B cell (primary cell): Measurements from ENCODE around the gene LIF. TPM values are rescaled to one million over a fixed set of nuclear protein-coding genes. Genes with fewer than 3 reads are reported as not detected.

Experiments
- ATAC-seq: fragments of 200-7000 bp; cut with Tn5 transposase; one replicate; pipeline ENCODE4 v1.10.0; 2021; ENCODE audit warnings: low read depth, mild to moderate bottlenecking, moderate number of reproducible peaks, moderate library complexity
- CTCF ChIA-PET: fragments of 350-600 bp; sonication (Branson Sonifier 250); formaldehyde crosslinking; loops from one replicate; lab custom pipeline; 2021; ENCODE audit warnings: antibody characterized with exemption, inconsistent platforms; lab: Charles Lee
- POLR2A ChIA-PET: fragments of 350-600 bp; sonication (Branson Sonifier 250); formaldehyde crosslinking; loops from one replicate; lab custom pipeline; 2021; ENCODE audit warnings: antibody characterized with exemption; lab: Charles Lee
- DNase-seq: peaks from one replicate; pipeline ENCODE4 v3.0.0; 2013
- H2AFZ ChIP-seq: 2 replicates; pipeline ENCODE4 v1.6.1; 2012; ENCODE audit warnings: mild to moderate bottlenecking, low read depth, low read length; ENCODE audit not compliant: insufficient read depth, poor library complexity, severe bottlenecking
- H3K27ac ChIP-seq, 2 donors: 1 replicate in 1 of 2; 2 replicates in 1 of 2; pipeline ENCODE4 v1.5.1; 2012 to 2013; ENCODE audit warnings: low read length in 2 of 2, mild to moderate bottlenecking in 2 of 2, moderate library complexity in 1 of 2
- H3K27me3 ChIP-seq, 4 experiments: fragments of 200-600 bp in 1 of 4; sonication (generic) in 1 of 4; replicated peaks in 1 of 4; 1 replicate in 2 of 4; 2 replicates in 2 of 4; pipeline versions ENCODE4 v1.6.1 to v1.7.0; 2013 to 2016; ENCODE audit warnings: low read length in 3 of 4, mild to moderate bottlenecking in 2 of 4, mixed read lengths in 1 of 4, moderate library complexity in 1 of 4; ENCODE audit not compliant: insufficient read depth in 4 of 4, control insufficient read depth in 3 of 4; ENCODE audit errors: control extremely low read depth in 1 of 4
- H3K36me3 ChIP-seq, 2 experiments: replicated peaks in 1 of 2; 1 replicate in 1 of 2; 2 replicates in 1 of 2; pipeline versions ENCODE4 v1.6.1 to v1.7.1; 2013; ENCODE audit warnings: low read length in 1 of 2; ENCODE audit not compliant: insufficient read depth in 2 of 2, control insufficient read depth in 1 of 2; ENCODE audit errors: control extremely low read depth in 1 of 2, extremely low read depth in 1 of 2
- H3K4me1 ChIP-seq, 2 donors: fragments of 200-600 bp in 1 of 2; sonication (generic) in 1 of 2; 1 replicate in 1 of 2; 2 replicates in 1 of 2; pipeline versions ENCODE4 v1.5.1 to v1.6.1; 2013 to 2017; ENCODE audit warnings: low read length in 2 of 2; ENCODE audit not compliant: control insufficient read depth in 2 of 2, insufficient read depth in 2 of 2
- H3K4me2 ChIP-seq: replicated peaks from 2 replicates; pipeline ENCODE3; 2012; ENCODE audit warnings: mild to moderate bottlenecking, low read depth, low read length; ENCODE audit not compliant: poor library complexity, severe bottlenecking
- H3K4me3 ChIP-seq, 5 experiments: fragments of 200-600 bp in 1 of 5; sonication (generic) in 1 of 5; 1 replicate in 3 of 5; 2 replicates in 2 of 5; pipeline versions ENCODE4 v1.5.1 to v1.7.0; 2011 to 2016; ENCODE audit warnings: low read length in 4 of 5, mild to moderate bottlenecking in 4 of 5, low read depth in 2 of 5, control low read depth in 1 of 5, moderate library complexity in 1 of 5; ENCODE audit not compliant: insufficient read depth in 1 of 5; ENCODE audit errors: control extremely low read depth in 1 of 5, extremely low read depth in 1 of 5
- H3K79me2 ChIP-seq: fragments of 200-600 bp; sonication (generic); one replicate; pipeline ENCODE4 v1.6.0; 2016; ENCODE audit warnings: low read length; ENCODE audit not compliant: control insufficient read depth, insufficient read depth
- H3K9ac ChIP-seq: fragments of 200-600 bp; sonication (generic); 2 replicates; pipeline ENCODE4 v1.6.1; 2017; ENCODE audit warnings: mild to moderate bottlenecking, low read length, moderate library complexity
- H3K9me3 ChIP-seq, 3 donors: one replicate each; pipeline versions ENCODE4 v1.6.1 to v1.7.1; 2013; ENCODE audit warnings: low read length in 2 of 3; ENCODE audit not compliant: control insufficient read depth in 2 of 3, insufficient read depth in 1 of 3; ENCODE audit errors: control extremely low read depth in 1 of 3
- H4K20me1 ChIP-seq: 2 replicates; pipeline ENCODE4 v1.6.0; 2012; ENCODE audit warnings: mild to moderate bottlenecking, low read length; ENCODE audit not compliant: insufficient read depth, control insufficient read depth, poor library complexity, severe bottlenecking
- H3K27ac Mint-ChIP-seq: one replicate; pipeline ENCODE4 v1.8.0; 2021; ENCODE audit warnings: mixed read lengths
- H3K27me3 Mint-ChIP-seq: one replicate; pipeline ENCODE4 v1.8.0; 2021; ENCODE audit warnings: mixed read lengths
- H3K4me1 Mint-ChIP-seq: one replicate; pipeline ENCODE4 v1.8.0; 2021; ENCODE audit warnings: mixed read lengths
- H3K4me3 Mint-ChIP-seq: one replicate; pipeline ENCODE4 v1.8.0; 2021; ENCODE audit warnings: mixed read lengths
- H3K9me3 Mint-ChIP-seq: one replicate; pipeline ENCODE4 v1.8.0; 2022; ENCODE audit warnings: mixed read lengths; ENCODE audit not compliant: insufficient read depth
- EZH2 ChIP-seq: IDR thresholded peaks from 2 replicates; pipeline ENCODE4 v1.6.1; 2012; ENCODE audit warnings: borderline replicate concordance, low read depth, mild to moderate bottlenecking, moderate library complexity, low read length; ENCODE audit not compliant: insufficient read depth, poor library complexity, severe bottlenecking
- WGBS: methylation state at CpG from one replicate; pipeline ENCODE4 v1.1.5; 2013; ENCODE audit warnings: missing lambda C conversion rate; ENCODE audit not compliant: insufficient coverage; 5-methylcytosine and 5-hydroxymethylcytosine counted together
- intact Hi-C: fragments of 100-400 bp; cut with micrococcal nuclease; formaldehyde crosslinking; loops from one replicate; pipeline ENCODE4 v1.10.0; 2022
- polyA plus RNA-seq: library from polyadenylated mRNA; depleted of rRNA; stranded (reverse); fragments of >200 nt; gene quantifications from 2 replicates; pipeline ENCODE4 v1.2.3, GENCODE V29; 2012
- total RNA-seq, 2 donors: library from RNA; stranded (reverse); fragments of 120-200 nt in 1 of 2; gene quantifications; 1 replicate in 1 of 2; 2 replicates in 1 of 2; pipeline versions ENCODE4 v1.2.3 to v1.2.4, GENCODE V29; 2013 to 2022
- TF ChIP-seq, protein P1 (sequence below): fragments of 200-600 bp; IDR thresholded peaks from one replicate; pipeline ENCODE4 v1.8.0; 2022; ENCODE audit warnings: antibody characterized with exemption, mild to moderate bottlenecking

Gene LIF
- total and polyA plus RNA-seq, 2 donors (not counting 1 experiment from before 2014, with no cell fraction given): 0.47 TPM; not detected in 1

DNA sequence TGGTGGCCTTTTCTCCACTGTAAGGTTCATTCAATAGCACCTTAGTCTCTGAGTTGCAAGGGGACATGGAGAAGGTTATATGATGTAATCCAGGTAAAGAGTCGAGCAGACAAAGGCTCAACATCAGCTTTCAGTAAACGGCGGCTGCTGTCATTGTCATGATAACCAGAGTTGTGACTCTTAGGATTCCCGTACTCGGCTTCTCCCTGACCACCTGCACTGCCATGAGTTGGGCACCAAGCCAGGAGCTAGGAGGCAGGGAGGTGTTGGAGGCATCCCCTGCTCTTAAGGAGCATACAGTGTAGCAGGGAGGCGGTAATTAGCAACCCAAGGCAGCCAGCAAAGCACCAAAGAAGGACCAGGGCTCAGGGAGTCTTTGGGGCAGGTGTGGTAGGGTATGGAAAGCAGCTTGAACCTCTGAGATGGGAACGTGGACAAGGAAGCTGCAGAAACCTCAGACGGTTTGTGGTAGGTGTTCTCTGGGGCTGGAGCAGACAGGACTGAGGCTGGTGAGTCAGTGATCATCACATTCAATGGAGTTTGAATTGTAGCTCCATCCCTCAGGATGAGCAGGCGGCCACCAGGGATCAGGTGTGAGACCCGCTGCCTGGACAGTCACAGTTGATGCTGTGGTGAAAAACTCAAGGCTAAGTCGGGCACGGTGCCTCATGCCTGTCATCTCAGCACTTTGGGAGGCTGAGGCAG is 31.7 kb downstream of the LIF start:
- WGBS: 73% methylated on average over 10 of the region's 12 CpGs
- Histone ChIP-seq H2AFZ (no peak overlapping the region), H3K27ac (no peak overlapping the region), H3K4me3 (no peak overlapping the region), H3K9ac (no peak overlapping the region), H3K36me3 (no peaks in the 10 kb centered on the region), H3K4me1 (no peaks in the 10 kb centered on the region), H3K4me2 (no peak overlapping the region), H3K27me3 (no peaks in the 10 kb centered on the region), H3K9me3 (no peaks in the 10 kb centered on the region), H4K20me1 (no peaks in the 10 kb centered on the region), H3K79me2 (no peaks in the 10 kb centered on the region)
- DNase-seq: no peak
- ChIA-PET POLR2A (no interaction called here), CTCF (no interaction called here)
- intact Hi-C loops: no loop called here
- Mint-ChIP-seq H3K27me3 (peaks cover 28% of the 10 kb centered on the region), H3K4me3 (no peak overlapping the region), H3K4me1 (no peaks in the 10 kb centered on the region), H3K27ac (no peak overlapping the region), H3K9me3 (no peaks in the 10 kb centered on the region)
- no peak for TF ChIP-seq EZH2
- TF ChIP-seq, protein P1, sequence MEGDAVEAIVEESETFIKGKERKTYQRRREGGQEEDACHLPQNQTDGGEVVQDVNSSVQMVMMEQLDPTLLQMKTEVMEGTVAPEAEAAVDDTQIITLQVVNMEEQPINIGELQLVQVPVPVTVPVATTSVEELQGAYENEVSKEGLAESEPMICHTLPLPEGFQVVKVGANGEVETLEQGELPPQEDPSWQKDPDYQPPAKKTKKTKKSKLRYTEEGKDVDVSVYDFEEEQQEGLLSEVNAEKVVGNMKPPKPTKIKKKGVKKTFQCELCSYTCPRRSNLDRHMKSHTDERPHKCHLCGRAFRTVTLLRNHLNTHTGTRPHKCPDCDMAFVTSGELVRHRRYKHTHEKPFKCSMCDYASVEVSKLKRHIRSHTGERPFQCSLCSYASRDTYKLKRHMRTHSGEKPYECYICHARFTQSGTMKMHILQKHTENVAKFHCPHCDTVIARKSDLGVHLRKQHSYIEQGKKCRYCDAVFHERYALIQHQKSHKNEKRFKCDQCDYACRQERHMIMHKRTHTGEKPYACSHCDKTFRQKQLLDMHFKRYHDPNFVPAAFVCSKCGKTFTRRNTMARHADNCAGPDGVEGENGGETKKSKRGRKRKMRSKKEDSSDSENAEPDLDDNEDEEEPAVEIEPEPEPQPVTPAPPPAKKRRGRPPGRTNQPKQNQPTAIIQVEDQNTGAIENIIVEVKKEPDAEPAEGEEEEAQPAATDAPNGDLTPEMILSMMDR: no peak
- ATAC-seq: no peak

- H3K79me2 ChIP-seq: no peaks in the 10 kb centered on the region
- ChIA-PET POLR2A (no interaction called here), CTCF (no interaction called here)
- no peak overlapping the region for H3K4me2 ChIP-seq
- H3K9me3 Mint-ChIP-seq: no peaks in the 10 kb centered on the region
- H3K36me3 ChIP-seq: no peaks in the 10 kb centered on the region
- no peak overlapping the region for H3K27ac Mint-ChIP-seq
- no peak for ATAC-seq
- H4K20me1 ChIP-seq: no peaks in the 10 kb centered on the region
- no peaks in the 10 kb centered on the region for H3K4me1 Mint-ChIP-seq
- no peaks in the 10 kb centered on the region for H3K27me3 ChIP-seq
- TF ChIP-seq, protein P1: no peak
- no peak for TF ChIP-seq EZH2
- H3K9ac ChIP-seq: no peak overlapping the region
- H3K9me3 ChIP-seq: no peaks in the 10 kb centered on the region
- H2AFZ ChIP-seq: no peak overlapping the region
- no peaks in the 10 kb centered on the region for H3K4me1 ChIP-seq
- H3K27me3 Mint-ChIP-seq: peaks cover 28% of the 10 kb centered on the region
- H3K4me3 ChIP-seq: no peak overlapping the region
- intact Hi-C loops: no loop called here
- no peak overlapping the region for H3K27ac ChIP-seq
- no peak overlapping the region for H3K4me3 Mint-ChIP-seq
- no peak for DNase-seq
- 40% methylated on average over 7 of the region's 8 CpGs for WGBS
These were observed 33.5 kb downstream of the LIF start for GRCh38 chr22:30212996-30213441.
